A549 (cell line): ENCODE results near the gene PRIMA1. TPM values are rescaled to one million over a fixed set of nuclear protein-coding genes. Genes with fewer than 3 reads are reported as not detected.

Source experiments
- ATAC-seq, 2 experiments: fragments of 200-7000 bp in 1 of 2; fragments of >200 bp in 1 of 2; cut with Nextera tagmentation in 1 of 2; cut with Tn5 transposase in 1 of 2; 3 replicates each; pipeline versions ENCODE4 v1.8.0 to v1.9.1; 2018 to 2020; ENCODE audit warnings: mild to moderate bottlenecking in 1 of 2, moderate library complexity in 1 of 2
- CTCF ChIA-PET: fragments of 300-600 bp; sonication (Branson Sonifier 250); formaldehyde crosslinking; extraction: SDS; loops from one replicate; lab custom pipeline; 2021; ENCODE audit warnings: antibody characterized with exemption, inconsistent platforms; lab: Yijun Ruan, JAX
- POLR2A ChIA-PET: fragments of 350-600 bp; formaldehyde crosslinking; extraction: SDS; loops from one replicate; lab custom pipeline; 2021; ENCODE audit warnings: antibody characterized with exemption, inconsistent platforms; lab: Yijun Ruan, JAX
- DNase-seq, 2 experiments: peaks; one replicate each; pipeline versions ENCODE4 v3.0.0 to v3.0.0-alpha.2; 2011 to 2016; ENCODE audit warnings: low read depth in 1 of 2, low spot score in 1 of 2
- FAIRE-seq: peaks from 2 replicates; lab custom pipeline; 2011; peaks lifted over from hg19 to GRCh38; lab: Jason Lieb, UNC
- H3K27ac ChIP-seq, 2 experiments: fragments of >200 bp; sonication (Bioruptor Twin); formaldehyde crosslinking; 3 replicates each; pipeline ENCODE4 v1.5.1; 2016 to 2017
- H3K4me1 ChIP-seq: fragments of >200 bp; sonication (Bioruptor Twin); formaldehyde crosslinking; 3 replicates; pipeline ENCODE4 v1.6.1; 2016
- H3K4me2 ChIP-seq: fragments of >200 bp; sonication (Bioruptor Twin); formaldehyde crosslinking; 3 replicates; pipeline ENCODE4 v1.6.1; 2016
- H3K4me3 ChIP-seq: fragments of >200 bp; sonication (Bioruptor Twin); formaldehyde crosslinking; 3 replicates; pipeline ENCODE4 v1.5.1; 2016
- H3K9me3 ChIP-seq: fragments of >200 bp; sonication (Bioruptor Twin); formaldehyde crosslinking; 3 replicates; pipeline ENCODE4 v1.6.1; 2016
- CBX8 ChIP-seq: fragments of 200-600 bp; sonication (generic); IDR thresholded peaks from 2 replicates; pipeline ENCODE4 v1.6.1; 2016
- CEBPB ChIP-seq, 2 experiments: fragments of >200 bp in 1 of 2; sonication (Bioruptor Twin) in 1 of 2; formaldehyde crosslinking in 1 of 2; IDR thresholded peaks; 2 replicates each; pipeline ENCODE4 v1.6.1; 2012 to 2016
- EHMT2 ChIP-seq: fragments of 200-600 bp; sonication (generic); IDR thresholded peaks from 2 replicates; pipeline ENCODE4 v1.6.1; 2016; ENCODE audit warnings: antibody characterized with exemption, low read depth, mild to moderate bottlenecking, moderate library complexity
- EP300 ChIP-seq, 2 experiments: fragments of >200 bp; sonication (Bioruptor Twin); formaldehyde crosslinking; IDR thresholded peaks; 2 replicates in 1 of 2; 3 replicates in 1 of 2; pipeline ENCODE4 v1.6.1; 2016 to 2017
- ESRRA ChIP-seq: fragments of 150-350 bp; IDR thresholded peaks from 2 replicates; pipeline ENCODE4 v1.6.1; 2014; ENCODE audit warnings: mild to moderate bottlenecking, low read length, borderline replicate concordance
- FOSB ChIP-seq: fragments of 250-450 bp; sonication (Bioruptor Pico); IDR thresholded peaks from 2 replicates; pipeline ENCODE4 v1.5.0; 2020; ENCODE audit warnings: mild to moderate bottlenecking, moderate library complexity
- GATA3 ChIP-seq: IDR thresholded peaks from 2 replicates; pipeline ENCODE4 v1.6.1; 2012; ENCODE audit warnings: borderline replicate concordance
- HEYL ChIP-seq: fragments of 250-450 bp; sonication (Bioruptor Pico); IDR thresholded peaks from 2 replicates; pipeline ENCODE4 v1.8.0; 2021; ENCODE audit warnings: mild to moderate bottlenecking, moderate library complexity
- KDM1A ChIP-seq: fragments of 200-600 bp; sonication (generic); IDR thresholded peaks from 2 replicates; pipeline ENCODE4 v1.6.1; 2016; ENCODE audit warnings: low read depth, mild to moderate bottlenecking
- KDM5A ChIP-seq: fragments of 200-600 bp; sonication (generic); IDR thresholded peaks from 2 replicates; pipeline ENCODE4 v1.6.1; 2016; ENCODE audit warnings: antibody characterized with exemption, mild to moderate bottlenecking
- NFE2L2 ChIP-seq: fragments of 150-350 bp; conservative IDR thresholded peaks from 2 replicates; pipeline ENCODE4 v1.6.1; 2014; ENCODE audit warnings: low read length
- PHF8 ChIP-seq: fragments of 200-600 bp; sonication (generic); IDR thresholded peaks from 2 replicates; pipeline ENCODE4 v1.6.1; 2016; ENCODE audit warnings: low read depth, mild to moderate bottlenecking, antibody characterized with exemption, moderate library complexity, borderline replicate concordance
- RCOR1 ChIP-seq: fragments of 150-350 bp; IDR thresholded peaks from 2 replicates; pipeline ENCODE4 v1.6.1; 2014; ENCODE audit warnings: antibody characterized with exemption, low read length, low read depth
- RFX5 ChIP-seq: fragments of 450-650 bp; IDR thresholded peaks from 2 replicates; pipeline ENCODE4 v1.7.1; 2014; ENCODE audit warnings: antibody characterized with exemption, mild to moderate bottlenecking, moderate library complexity
- RNF2 ChIP-seq: fragments of 200-600 bp; sonication (generic); IDR thresholded peaks from 2 replicates; pipeline ENCODE4 v1.6.1; 2016; ENCODE audit warnings: low read depth, mild to moderate bottlenecking, antibody characterized with exemption, moderate library complexity, borderline replicate concordance
- SMC3 ChIP-seq: fragments of >200 bp; sonication (Bioruptor Twin); formaldehyde crosslinking; IDR thresholded peaks from 3 replicates; pipeline ENCODE4 v1.6.1; 2018; ENCODE audit warnings: inconsistent platforms
- TFCP2L1 ChIP-seq: fragments of 250-450 bp; sonication (Bioruptor Pico); IDR thresholded peaks from 2 replicates; pipeline ENCODE4 v1.5.0; 2021; ENCODE audit warnings: mild to moderate bottlenecking
- ZSCAN20 ChIP-seq: fragments of 250-450 bp; sonication (Bioruptor Pico); IDR thresholded peaks from 2 replicates; pipeline ENCODE4 v1.8.0; 2022; ENCODE audit warnings: mild to moderate bottlenecking, moderate library complexity
- WGBS: methylation state at CpG from one replicate; pipeline ENCODE4 v1.1.6; 2017; ENCODE audit errors: missing lambda C conversion rate; 5-methylcytosine and 5-hydroxymethylcytosine counted together
- polyA plus RNA-seq, 4 experiments: library from polyadenylated mRNA; depleted of rRNA in 3 of 4; stranded (reverse); fragments of >200 nt; fragmentation: RNase III in 1 of 4; extraction: RNeasy Plus Mini Kit Qiagen cat#74134 plus additional on column Dnase treatment in 1 of 4; gene quantifications; 2 replicates in 3 of 4; 3 replicates in 1 of 4; pipeline ENCODE4 v1.2.3, GENCODE V29; 2011 to 2017
- TF ChIP-seq, protein P1 (sequence below): fragments of 200-600 bp; sonication (generic); IDR thresholded peaks from 2 replicates; pipeline ENCODE4 v1.6.1; 2016; ENCODE audit warnings: antibody characterized with exemption, mild to moderate bottlenecking, moderate library complexity
- TF ChIP-seq, protein P2 (sequence below): fragments of >200 bp; sonication (Bioruptor Twin); formaldehyde crosslinking; IDR thresholded peaks from 2 replicates; pipeline ENCODE4 v1.6.1; 2016
- TF ChIP-seq, protein P3 (sequence below): fragments of 250-450 bp; sonication (Bioruptor Pico); IDR thresholded peaks from 2 replicates; pipeline ENCODE4 v1.5.0; 2020; ENCODE audit warnings: low read depth, mild to moderate bottlenecking, moderate library complexity
- TF ChIP-seq, protein P4 (sequence below): fragments of 250-450 bp; sonication (Bioruptor Pico); IDR thresholded peaks from 2 replicates; pipeline ENCODE4 v1.5.0; 2021; ENCODE audit warnings: mild to moderate bottlenecking, moderate library complexity, borderline replicate concordance

Gene PRIMA1
- polyA plus RNA-seq, 2 of the 4 experiments (the other 2 are of a cell fraction), result 0.14 to 0.17 TPM

DNA sequence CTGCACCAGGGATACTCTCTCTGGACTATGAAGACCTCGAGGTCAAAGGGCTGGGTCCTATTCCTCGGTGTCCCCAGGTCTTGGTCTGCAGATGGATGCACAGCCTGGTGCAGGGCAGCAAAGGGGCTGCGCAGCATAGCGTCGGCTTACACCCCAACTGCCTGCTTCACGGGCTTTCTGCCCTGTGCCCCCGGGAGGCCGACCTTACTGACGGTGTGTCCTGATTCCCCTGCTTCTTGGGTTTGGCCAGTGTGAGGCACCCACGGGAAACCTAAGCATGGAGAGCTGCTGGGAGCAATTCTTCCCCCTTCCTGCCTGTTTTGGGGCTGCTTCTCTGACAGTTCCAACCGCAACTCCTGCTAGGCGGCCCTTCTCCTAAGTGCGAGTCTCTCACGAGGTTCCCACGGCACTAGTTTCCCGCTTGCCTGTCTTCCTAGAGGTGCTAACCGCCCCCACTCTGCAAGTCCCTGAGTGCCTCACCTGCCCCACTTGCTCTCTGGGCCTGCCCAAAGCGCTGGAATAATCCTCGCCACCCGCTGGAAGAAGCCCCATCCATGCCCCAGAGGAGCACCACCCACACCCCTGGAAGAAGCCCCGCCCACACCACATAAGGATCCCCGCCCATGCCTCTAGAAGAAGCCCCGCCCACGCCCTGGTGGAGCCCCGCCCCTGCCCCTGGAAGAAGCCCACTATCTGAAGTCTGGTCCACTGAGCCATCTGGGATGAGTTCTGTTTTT is 54.0 kb downstream of the PRIMA1 start:
- Histone ChIP-seq H3K4me3 (no peak overlapping the region), H3K9me3 (no peaks in the 10 kb centered on the region), H3K4me1 (no peaks in the 10 kb centered on the region), H3K27ac (no peak overlapping the region), H3K4me2 (no peak overlapping the region)
- DNase-seq (no peak), ATAC-seq (peak in 1 of 2 experiments; percentile 58; a peak in 2 of 6 replicates), FAIRE-seq (no peak)
- TF ChIP-seq ESRRA, result no peak
- TF ChIP-seq TFCP2L1 (CRISPR knock-in tag), result no peak
- no peak for TF ChIP-seq CBX8
- WGBS, result 72% methylated on average over 20 of the region's 25 CpGs
- POLR2A ChIA-PET, result no interaction called here
- CTCF ChIA-PET, result interaction anchor here (0.8 kb wide), 1 partner anchor 206 kb away, joined by 3 read pairs; no protein-coding TSS in a partner anchor

DNA sequence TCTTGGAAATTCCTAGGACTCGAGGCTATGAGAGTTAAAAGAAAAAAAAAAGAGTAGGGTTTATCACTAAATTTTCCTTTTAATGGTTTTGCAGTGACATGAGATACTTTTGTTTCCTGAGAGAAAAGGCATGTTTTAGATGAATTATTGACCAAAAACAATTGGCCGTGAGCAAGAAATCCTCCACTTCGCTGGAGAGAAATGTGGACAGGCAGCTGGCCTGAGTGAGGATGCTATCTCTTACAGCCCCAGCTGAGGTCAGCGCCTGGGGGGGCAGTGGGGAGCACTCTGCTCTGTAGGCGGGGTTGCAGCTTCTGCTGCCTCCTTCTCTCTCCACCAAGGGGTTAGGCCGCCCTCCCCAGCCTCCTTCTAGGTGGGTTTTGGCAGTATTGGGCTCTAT is 54.7 kb downstream of the PRIMA1 start:
- ATAC-seq (no peak), DNase-seq (no peak), FAIRE-seq (no peak)
- POLR2A ChIA-PET, result no interaction called here
- no peak overlapping the region for H3K4me2 ChIP-seq
- H3K27ac ChIP-seq, result no peak overlapping the region
- CTCF ChIA-PET, result no interaction called here
- no peaks in the 10 kb centered on the region for H3K9me3 ChIP-seq
- WGBS, result 49% methylated on average over 6 of the region's 6 CpGs
- no peak overlapping the region for H3K4me3 ChIP-seq
- no peaks in the 10 kb centered on the region for H3K4me1 ChIP-seq
- no peak for TF ChIP-seq ZSCAN20
- TF ChIP-seq, protein P1, sequence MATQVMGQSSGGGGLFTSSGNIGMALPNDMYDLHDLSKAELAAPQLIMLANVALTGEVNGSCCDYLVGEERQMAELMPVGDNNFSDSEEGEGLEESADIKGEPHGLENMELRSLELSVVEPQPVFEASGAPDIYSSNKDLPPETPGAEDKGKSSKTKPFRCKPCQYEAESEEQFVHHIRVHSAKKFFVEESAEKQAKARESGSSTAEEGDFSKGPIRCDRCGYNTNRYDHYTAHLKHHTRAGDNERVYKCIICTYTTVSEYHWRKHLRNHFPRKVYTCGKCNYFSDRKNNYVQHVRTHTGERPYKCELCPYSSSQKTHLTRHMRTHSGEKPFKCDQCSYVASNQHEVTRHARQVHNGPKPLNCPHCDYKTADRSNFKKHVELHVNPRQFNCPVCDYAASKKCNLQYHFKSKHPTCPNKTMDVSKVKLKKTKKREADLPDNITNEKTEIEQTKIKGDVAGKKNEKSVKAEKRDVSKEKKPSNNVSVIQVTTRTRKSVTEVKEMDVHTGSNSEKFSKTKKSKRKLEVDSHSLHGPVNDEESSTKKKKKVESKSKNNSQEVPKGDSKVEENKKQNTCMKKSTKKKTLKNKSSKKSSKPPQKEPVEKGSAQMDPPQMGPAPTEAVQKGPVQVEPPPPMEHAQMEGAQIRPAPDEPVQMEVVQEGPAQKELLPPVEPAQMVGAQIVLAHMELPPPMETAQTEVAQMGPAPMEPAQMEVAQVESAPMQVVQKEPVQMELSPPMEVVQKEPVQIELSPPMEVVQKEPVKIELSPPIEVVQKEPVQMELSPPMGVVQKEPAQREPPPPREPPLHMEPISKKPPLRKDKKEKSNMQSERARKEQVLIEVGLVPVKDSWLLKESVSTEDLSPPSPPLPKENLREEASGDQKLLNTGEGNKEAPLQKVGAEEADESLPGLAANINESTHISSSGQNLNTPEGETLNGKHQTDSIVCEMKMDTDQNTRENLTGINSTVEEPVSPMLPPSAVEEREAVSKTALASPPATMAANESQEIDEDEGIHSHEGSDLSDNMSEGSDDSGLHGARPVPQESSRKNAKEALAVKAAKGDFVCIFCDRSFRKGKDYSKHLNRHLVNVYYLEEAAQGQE, result no peak
- TF ChIP-seq RFX5, result no peak
- TF ChIP-seq, protein P2, sequence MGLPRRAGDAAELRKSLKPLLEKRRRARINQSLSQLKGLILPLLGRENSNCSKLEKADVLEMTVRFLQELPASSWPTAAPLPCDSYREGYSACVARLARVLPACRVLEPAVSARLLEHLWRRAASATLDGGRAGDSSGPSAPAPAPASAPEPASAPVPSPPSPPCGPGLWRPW, result no peak
- TF ChIP-seq EP300 (IDR thresholded peaks at IDR 0.05), result no peak
- no peak for TF ChIP-seq KDM1A
- no peak for TF ChIP-seq RNF2
- TF ChIP-seq RCOR1, result no peak
- TF ChIP-seq EHMT2, result no peak
- TF ChIP-seq NFE2L2, result no peak
- TF ChIP-seq, protein P3, sequence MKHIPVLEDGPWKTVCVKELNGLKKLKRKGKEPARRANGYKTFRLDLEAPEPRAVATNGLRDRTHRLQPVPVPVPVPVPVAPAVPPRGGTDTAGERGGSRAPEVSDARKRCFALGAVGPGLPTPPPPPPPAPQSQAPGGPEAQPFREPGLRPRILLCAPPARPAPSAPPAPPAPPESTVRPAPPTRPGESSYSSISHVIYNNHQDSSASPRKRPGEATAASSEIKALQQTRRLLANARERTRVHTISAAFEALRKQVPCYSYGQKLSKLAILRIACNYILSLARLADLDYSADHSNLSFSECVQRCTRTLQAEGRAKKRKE (CRISPR knock-in tag), result no peak
- TF ChIP-seq, protein P4, sequence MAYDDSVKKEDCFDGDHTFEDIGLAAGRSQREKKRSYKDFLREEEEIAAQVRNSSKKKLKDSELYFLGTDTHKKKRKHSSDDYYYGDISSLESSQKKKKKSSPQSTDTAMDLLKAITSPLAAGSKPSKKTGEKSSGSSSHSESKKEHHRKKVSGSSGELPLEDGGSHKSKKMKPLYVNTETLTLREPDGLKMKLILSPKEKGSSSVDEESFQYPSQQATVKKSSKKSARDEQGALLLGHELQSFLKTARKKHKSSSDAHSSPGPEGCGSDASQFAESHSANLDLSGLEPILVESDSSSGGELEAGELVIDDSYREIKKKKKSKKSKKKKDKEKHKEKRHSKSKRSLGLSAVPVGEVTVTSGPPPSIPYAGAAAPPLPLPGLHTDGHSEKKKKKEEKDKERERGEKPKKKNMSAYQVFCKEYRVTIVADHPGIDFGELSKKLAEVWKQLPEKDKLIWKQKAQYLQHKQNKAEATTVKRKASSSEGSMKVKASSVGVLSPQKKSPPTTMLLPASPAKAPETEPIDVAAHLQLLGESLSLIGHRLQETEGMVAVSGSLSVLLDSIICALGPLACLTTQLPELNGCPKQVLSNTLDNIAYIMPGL (CRISPR knock-in tag), result no peak
- TF ChIP-seq CEBPB (IDR thresholded peaks at IDR 0.05), result no peak
- TF ChIP-seq KDM5A, result no peak
- no peak for TF ChIP-seq HEYL
- no peak for TF ChIP-seq GATA3
- TF ChIP-seq PHF8, result no peak
- no peak for TF ChIP-seq SMC3
- no peak for TF ChIP-seq FOSB (CRISPR knock-in tag)
